Trophoblast cell (in vitro differentiated cells and primary cell): ENCODE data around the gene MFNG. TPM values are rescaled to one million over a fixed set of nuclear protein-coding genes. Genes with fewer than 3 reads are reported as not detected.
A peak's percentile ranks its signal among the peaks of the same experiment; 100 is the strongest.

Source experiments
- DNase-seq, 2 donors: peaks; one replicate each; pipeline ENCODE4 v3.0.0-alpha.2; 2016
- H2AFZ ChIP-seq: 2 replicates; pipeline ENCODE4 v1.6.1; 2013; ENCODE audit warnings: low read length, moderate library complexity, mild to moderate bottlenecking; ENCODE audit not compliant: insufficient read depth, poor library complexity
- H2AK5ac ChIP-seq: 2 replicates; pipeline ENCODE4 v1.6.1; 2013; ENCODE audit warnings: mild to moderate bottlenecking, low read length
- H2BK120ac ChIP-seq: 2 replicates; pipeline ENCODE4 v1.6.1; 2013; ENCODE audit warnings: low read length, mild to moderate bottlenecking, moderate library complexity; ENCODE audit not compliant: insufficient read depth, poor library complexity
- H2BK12ac ChIP-seq: 2 replicates; pipeline ENCODE4 v1.6.1; 2013; ENCODE audit warnings: mild to moderate bottlenecking, low read length, moderate library complexity
- H2BK5ac ChIP-seq: 2 replicates; pipeline ENCODE4 v1.6.1; 2013; ENCODE audit warnings: low read length, low read depth, moderate library complexity, mild to moderate bottlenecking; ENCODE audit not compliant: poor library complexity
- H3K14ac ChIP-seq: 2 replicates; pipeline ENCODE4 v1.6.1; 2013; ENCODE audit warnings: mild to moderate bottlenecking, low read length
- H3K18ac ChIP-seq: 2 replicates; pipeline ENCODE4 v1.6.1; 2013; ENCODE audit warnings: mild to moderate bottlenecking, low read length
- H3K23ac ChIP-seq: 2 replicates; pipeline ENCODE4 v1.6.1; 2013; ENCODE audit warnings: low read length
- H3K27ac ChIP-seq: 2 replicates; pipeline ENCODE4 v1.5.1; 2013; ENCODE audit warnings: low read depth, mild to moderate bottlenecking, inconsistent platforms, low read length, moderate library complexity
- H3K27me3 ChIP-seq: 2 replicates; pipeline ENCODE4 v1.6.1; 2013; ENCODE audit warnings: inconsistent platforms, mild to moderate bottlenecking, low read length, moderate library complexity; ENCODE audit not compliant: insufficient read depth
- H3K36me3 ChIP-seq, 2 experiments: 1 replicate in 1 of 2; 2 replicates in 1 of 2; pipeline ENCODE4 v1.6.1; 2013; ENCODE audit warnings: low read length in 2 of 2, mild to moderate bottlenecking in 2 of 2, moderate library complexity in 1 of 2; ENCODE audit not compliant: insufficient read depth in 2 of 2, control insufficient read depth in 1 of 2
- H3K4ac ChIP-seq: 2 replicates; pipeline ENCODE4 v1.6.1; 2013; ENCODE audit warnings: low read depth, mild to moderate bottlenecking, low read length, moderate library complexity
- H3K4me1 ChIP-seq, 2 experiments: 1 replicate in 1 of 2; 2 replicates in 1 of 2; pipeline ENCODE4 v1.6.1; 2013; ENCODE audit warnings: low read length in 2 of 2, mild to moderate bottlenecking in 2 of 2, moderate library complexity in 1 of 2; ENCODE audit not compliant: insufficient read depth in 2 of 2, control insufficient read depth in 1 of 2
- H3K4me2 ChIP-seq: 2 replicates; pipeline ENCODE4 v1.6.1; 2013; ENCODE audit warnings: inconsistent platforms, mild to moderate bottlenecking, low read length, moderate library complexity
- H3K4me3 ChIP-seq: 2 replicates; pipeline ENCODE4 v1.5.1; 2013; ENCODE audit warnings: mild to moderate bottlenecking, low read depth, low read length, inconsistent platforms
- H3K79me1 ChIP-seq: one replicate; pipeline ENCODE4 v1.6.1; 2013; ENCODE audit warnings: low read length
- H3K79me2 ChIP-seq: 2 replicates; pipeline ENCODE4 v1.6.1; 2013; ENCODE audit warnings: low read length, mild to moderate bottlenecking; ENCODE audit not compliant: control insufficient read depth, insufficient read depth, poor library complexity
- H3K9ac ChIP-seq: 2 replicates; pipeline ENCODE4 v1.6.1; 2013; ENCODE audit warnings: mild to moderate bottlenecking, low read length
- H3K9me3 ChIP-seq: 2 replicates; pipeline ENCODE4 v1.6.1; 2013; ENCODE audit warnings: low read depth, mild to moderate bottlenecking, control low read depth, inconsistent platforms, low read length; ENCODE audit not compliant: insufficient read depth
- H4K12ac ChIP-seq: 2 replicates; pipeline ENCODE4 v1.6.1; 2013; ENCODE audit warnings: low read depth, mild to moderate bottlenecking, low read length, moderate library complexity
- H4K8ac ChIP-seq: 2 replicates; pipeline ENCODE4 v1.6.1; 2013; ENCODE audit warnings: low read depth, mild to moderate bottlenecking, low read length, moderate library complexity
- H4K91ac ChIP-seq: one replicate; pipeline ENCODE4 v1.6.1; 2013; ENCODE audit warnings: low read depth, mild to moderate bottlenecking, low read length, moderate library complexity
- WGBS: extraction: QIAGEN DNeasy Blood & Tissue Kit; methylation state at CpG from one replicate; pipeline ENCODE4 v1.1.7; 2013; ENCODE audit warnings: missing lambda C conversion rate; ENCODE audit not compliant: insufficient read length, insufficient coverage; ENCODE audit errors: extremely low coverage; 5-methylcytosine and 5-hydroxymethylcytosine counted together
- polyA plus RNA-seq: library from polyadenylated mRNA; stranded (reverse); fragments of 200-250 nt; gene quantifications from 2 replicates; pipeline ENCODE4 v1.2.3, GENCODE V29; 2013

The MFNG gene, protein sequence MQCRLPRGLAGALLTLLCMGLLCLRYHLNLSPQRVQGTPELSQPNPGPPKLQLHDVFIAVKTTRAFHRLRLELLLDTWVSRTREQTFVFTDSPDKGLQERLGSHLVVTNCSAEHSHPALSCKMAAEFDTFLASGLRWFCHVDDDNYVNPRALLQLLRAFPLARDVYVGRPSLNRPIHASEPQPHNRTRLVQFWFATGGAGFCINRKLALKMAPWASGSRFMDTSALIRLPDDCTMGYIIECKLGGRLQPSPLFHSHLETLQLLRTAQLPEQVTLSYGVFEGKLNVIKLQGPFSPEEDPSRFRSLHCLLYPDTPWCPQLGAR
- polyA plus RNA-seq = 0.08 and 0.36 TPM in 2 replicates

DNA sequence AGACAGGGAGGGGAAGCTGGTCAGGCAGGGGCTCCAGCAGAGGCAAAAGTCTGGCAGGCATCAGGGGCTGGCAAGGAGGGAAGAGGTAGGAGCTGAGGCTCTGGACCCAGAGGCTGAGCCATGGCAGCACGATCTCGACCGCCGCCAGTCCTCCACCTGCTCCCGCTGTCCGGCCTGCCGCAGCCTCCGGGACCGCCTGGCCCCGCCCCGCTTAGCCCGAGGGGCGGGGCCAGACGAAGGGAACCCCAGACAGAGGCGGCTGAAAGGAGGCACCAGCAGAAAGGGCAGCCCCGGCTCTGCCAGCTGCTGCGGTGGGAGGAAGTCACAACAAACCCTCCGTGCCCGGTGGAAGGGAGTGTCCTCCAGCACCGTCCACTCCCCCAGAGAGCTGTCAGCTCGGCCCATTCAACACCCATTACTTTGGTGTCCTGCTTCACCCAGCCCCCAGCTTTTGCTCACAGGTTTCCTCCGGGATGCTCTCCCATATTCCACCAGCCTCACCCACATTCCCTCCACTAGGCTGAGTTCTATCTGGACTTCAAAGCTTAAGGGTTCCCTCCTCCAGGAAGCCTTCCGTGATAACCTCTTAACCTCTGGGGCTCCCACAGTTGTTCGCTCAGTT is at the start of gene MFNG:
Gene MFNG (minus strand): TSS at position 161 of the 622 bp plus-strand sequence. CDS start 207 bp downstream, outside the sequence.
- Histone ChIP-seq H3K79me2 (no peaks in the 10 kb centered on the region), H3K27me3 (no peaks in the 10 kb centered on the region)

DNA sequence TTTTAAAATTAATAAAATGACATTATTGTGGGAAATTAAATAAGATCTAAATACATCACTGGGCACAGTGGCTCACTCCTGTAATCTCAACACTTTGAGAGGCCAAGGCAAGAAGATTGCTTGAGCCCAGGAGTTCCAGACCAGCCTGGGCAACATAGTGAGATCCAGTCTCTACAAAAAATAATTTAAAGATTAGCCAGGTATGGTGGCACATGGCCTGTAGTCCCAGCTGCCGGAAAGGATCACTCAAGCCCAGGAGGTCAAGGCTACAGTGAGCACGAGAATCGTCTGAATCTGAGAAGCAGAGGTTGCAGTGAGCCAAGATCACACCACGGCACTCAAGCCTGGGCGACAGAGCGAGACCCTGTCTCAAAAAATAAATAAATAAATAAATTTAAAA is 49.0 kb upstream of the MFNG start:
- Histone ChIP-seq H3K18ac (no peak overlapping the region), H3K79me2 (no peaks in the 10 kb centered on the region), H2BK120ac (no peak overlapping the region), H2BK5ac (no peak overlapping the region), H2BK12ac (no peak overlapping the region), H3K4ac (no peak overlapping the region), H3K14ac (no peak overlapping the region), H3K23ac (no peak overlapping the region), H3K9ac (no peak overlapping the region), H3K27ac (no peak overlapping the region), H3K36me3 (no peaks in the 10 kb centered on the region), H3K79me1 (peaks cover 2% of the 10 kb centered on the region), H4K8ac (no peak overlapping the region), H2AFZ (no peak overlapping the region), H4K91ac (no peak overlapping the region), H4K12ac (no peak overlapping the region), H3K9me3 (no peaks in the 10 kb centered on the region), H3K4me3 (no peak overlapping the region), H2AK5ac (no peak overlapping the region), H3K4me1 (peaks cover 0 to 3% of the 10 kb centered on the region in 2 experiments), H3K4me2 (no peak overlapping the region), H3K27me3 (no peaks in the 10 kb centered on the region)
- no CpG with 5 or more reads among the region's 6 CpGs for WGBS
- no peak for DNase-seq

More for the DNA sequence above, at the start of gene MFNG:
- WGBS = no CpG with 5 or more reads among the region's 24 CpGs
- H3K36me3 ChIP-seq = peaks cover 0 to 4% of the 10 kb centered on the region in 2 experiments
- no peaks in the 10 kb centered on the region for H3K9me3 ChIP-seq
- no peak within 1 kb of the TSS for H4K91ac ChIP-seq
- peak; percentile 19 to 34 for DNase-seq
- H3K4me1 ChIP-seq = peaks cover 0 to 3% of the 10 kb centered on the region in 2 experiments
- H3K18ac ChIP-seq = no peak within 1 kb of the TSS
- no peak within 1 kb of the TSS for H2BK5ac ChIP-seq
- peak within 1 kb of the TSS; percentile 19 for H3K4me2 ChIP-seq
- no peak within 1 kb of the TSS for H3K14ac ChIP-seq
- no peak within 1 kb of the TSS for H4K12ac ChIP-seq
- H2BK12ac ChIP-seq = no peak within 1 kb of the TSS
- no peak within 1 kb of the TSS for H3K23ac ChIP-seq
- H4K8ac ChIP-seq = no peak within 1 kb of the TSS
- H3K4me3 ChIP-seq = no peak within 1 kb of the TSS
- no peak within 1 kb of the TSS for H2AK5ac ChIP-seq
- no peak within 1 kb of the TSS for H3K27ac ChIP-seq
- H2BK120ac ChIP-seq = no peak within 1 kb of the TSS
- no peak within 1 kb of the TSS for H3K9ac ChIP-seq
- no peak within 1 kb of the TSS for H3K4ac ChIP-seq
- H2AFZ ChIP-seq = no peak within 1 kb of the TSS
- no peaks in the 10 kb centered on the region for H3K79me1 ChIP-seq

DNA sequence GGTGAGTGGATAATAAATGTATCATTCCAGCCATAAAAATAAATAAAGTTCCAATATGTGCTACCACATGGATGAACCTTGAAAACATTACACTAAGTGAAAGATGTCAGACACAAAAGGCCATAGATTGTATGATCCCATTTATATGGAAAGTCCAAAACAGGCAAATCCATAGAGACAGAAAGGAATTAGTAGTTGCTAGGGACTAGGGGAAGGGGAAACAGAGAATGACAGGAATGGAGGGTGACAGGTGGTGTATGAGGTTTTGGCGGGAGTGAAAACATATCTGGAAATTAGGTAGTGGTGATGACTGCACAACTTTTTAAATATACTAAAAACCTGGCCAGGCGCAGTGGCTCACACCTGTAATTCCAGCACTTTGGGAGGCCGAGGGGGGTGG is 48.3 kb upstream of the MFNG start:
- H3K79me2 ChIP-seq = no peaks in the 10 kb centered on the region
- no peak overlapping the region for H2BK5ac ChIP-seq
- no peak overlapping the region for H3K4ac ChIP-seq
- H4K8ac ChIP-seq = no peak overlapping the region
- no peak overlapping the region for H4K12ac ChIP-seq
- no peak overlapping the region for H3K23ac ChIP-seq
- H2AK5ac ChIP-seq = no peak overlapping the region
- no peak overlapping the region for H4K91ac ChIP-seq
- no peaks in the 10 kb centered on the region for H3K27me3 ChIP-seq
- H3K4me2 ChIP-seq = no peak overlapping the region
- H3K79me1 ChIP-seq = peaks cover 2% of the 10 kb centered on the region
- no peak overlapping the region for H3K14ac ChIP-seq
- no peak overlapping the region for H3K27ac ChIP-seq
- H2BK12ac ChIP-seq = no peak overlapping the region
- no peaks in the 10 kb centered on the region for H3K36me3 ChIP-seq
- WGBS = no CpG with 5 or more reads among the region's 3 CpGs
- DNase-seq = no peak
- H3K4me3 ChIP-seq = no peak overlapping the region
- H2BK120ac ChIP-seq = no peak overlapping the region
- H3K18ac ChIP-seq = no peak overlapping the region
- no peak overlapping the region for H3K9ac ChIP-seq
- H2AFZ ChIP-seq = no peak overlapping the region
- peaks cover 0 to 3% of the 10 kb centered on the region in 2 experiments for H3K4me1 ChIP-seq
- no peaks in the 10 kb centered on the region for H3K9me3 ChIP-seq

DNA sequence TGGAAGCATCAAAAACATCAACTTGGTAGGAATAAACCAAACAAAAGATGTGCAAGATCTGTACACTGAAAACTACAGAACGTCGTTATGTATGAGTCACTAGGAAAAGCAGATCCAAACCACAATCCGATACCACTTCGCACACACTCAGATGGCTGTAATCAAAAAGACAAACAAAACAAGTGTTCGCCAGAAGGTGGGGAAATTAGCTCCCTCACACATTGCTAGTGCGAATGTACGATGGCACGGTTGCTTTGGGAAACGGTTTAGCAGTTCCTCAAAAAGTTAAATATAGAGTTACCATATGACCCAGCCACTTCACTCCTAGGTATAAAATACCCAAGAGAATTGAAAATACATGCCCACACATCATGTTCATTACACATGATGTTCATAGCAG is 47.8 kb upstream of the MFNG start:
- Histone ChIP-seq H2AFZ (no peak overlapping the region), H3K79me1 (peaks cover under 1% of the 10 kb centered on the region), H3K23ac (no peak overlapping the region), H3K36me3 (no peaks in the 10 kb centered on the region), H3K4ac (no peak overlapping the region), H3K4me1 (peaks cover 0 to 1% of the 10 kb centered on the region in 2 experiments), H2BK120ac (no peak overlapping the region), H2AK5ac (no peak overlapping the region), H3K79me2 (no peaks in the 10 kb centered on the region), H3K27me3 (no peaks in the 10 kb centered on the region), H4K12ac (no peak overlapping the region), H3K4me2 (no peak overlapping the region), H4K91ac (no peak overlapping the region), H2BK12ac (no peak overlapping the region), H4K8ac (no peak overlapping the region), H3K18ac (no peak overlapping the region), H3K9ac (no peak overlapping the region), H3K9me3 (no peaks in the 10 kb centered on the region), H3K14ac (no peak overlapping the region), H3K4me3 (no peak overlapping the region), H3K27ac (no peak overlapping the region), H2BK5ac (no peak overlapping the region)
- no CpG with 5 or more reads among the region's 9 CpGs for WGBS
- DNase-seq = no peak
